NB4 (cell line): ENCODE measurements around the gene MRPS2.
"Not testable (repeated sequence)": the region's sequence is repeated elsewhere in the genome, so short reads cannot be mapped to it uniquely, and the experiment has no call there.

Experiments used
- CTCF ChIP-seq: IDR thresholded peaks from one replicate; pipeline ENCODE4 v1.5.1; 2012; ENCODE audit warnings: low read depth, low read length
- POLR2A ChIP-seq: IDR thresholded peaks from 2 replicates; pipeline ENCODE4 v1.6.1; 2011; ENCODE audit warnings: mild to moderate bottlenecking; ENCODE audit not compliant: insufficient read length; ENCODE audit errors: extremely low read depth

DNA sequence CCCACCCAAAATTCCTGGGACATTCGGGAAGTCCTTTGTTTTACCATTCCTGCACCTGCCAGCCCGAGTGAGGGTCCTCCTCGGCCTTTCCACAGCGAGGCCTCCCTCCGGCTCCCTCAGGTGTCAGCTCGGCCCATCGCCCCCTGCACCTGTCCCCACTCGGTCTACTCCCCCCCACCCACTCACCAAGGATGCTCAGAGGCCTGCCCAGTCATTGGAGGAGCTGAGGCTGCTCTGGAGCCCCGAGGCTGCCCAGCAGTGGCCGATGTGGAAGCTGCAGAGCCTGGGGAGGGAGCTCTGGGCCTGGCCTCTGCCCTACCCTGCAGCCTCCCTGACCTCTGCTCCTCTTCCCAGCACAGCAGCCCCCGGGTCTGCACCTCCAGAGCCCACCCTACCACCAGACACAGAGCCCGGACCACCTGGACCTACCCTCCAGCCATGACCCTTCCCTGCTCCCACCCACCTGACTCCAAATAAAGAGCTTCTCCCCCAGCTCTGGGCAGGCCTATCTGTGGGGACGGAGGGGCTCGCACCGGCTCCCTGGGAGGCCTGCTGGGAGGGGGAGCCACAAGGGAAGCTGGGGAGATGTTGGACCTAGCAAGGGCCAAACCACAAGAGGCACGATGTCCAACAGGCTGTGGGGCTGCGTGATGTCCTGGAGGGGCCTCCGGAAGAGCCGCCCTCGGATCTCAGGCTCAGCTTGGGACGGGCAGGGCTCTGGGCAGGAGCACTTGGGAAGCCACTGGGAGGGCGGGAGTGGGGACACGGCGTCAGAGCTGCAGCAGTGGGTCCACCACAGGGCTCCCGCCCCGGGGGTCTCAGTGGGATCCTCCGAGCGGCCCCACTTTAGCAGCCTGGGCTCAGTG is 49.2 kb downstream of the MRPS2 start:
- TF ChIP-seq POLR2A, CTCF: not testable (repeated sequence)
